PC-3 (cell line): ENCODE results near the gene LMBR1. TPM values are rescaled to one million over a fixed set of nuclear protein-coding genes. Genes with fewer than 3 reads are reported as not detected.

Source experiments
- ATAC-seq: fragments of 200-7000 bp; cut with Tn5 transposase; 2 replicates; pipeline ENCODE4 v1.9.1; 2020; ENCODE audit warnings: mild to moderate bottlenecking, moderate library complexity
- BruUV-seq: library from RNA; stranded (reverse); fragments of 400-500 nt; replicated peaks from 2 replicates; lab custom pipeline; 2021; lab: Mats Ljungman, UMichigan
- CTCF ChIA-PET: fragments of 300-600 bp; sonication (Branson Sonifier 250); formaldehyde crosslinking; loops from one replicate; lab custom pipeline; 2022; ENCODE audit warnings: antibody characterized with exemption; lab: Charles Lee
- POLR2A ChIA-PET: fragments of 300-600 bp; sonication (Branson Sonifier 250); formaldehyde crosslinking; loops from one replicate; lab custom pipeline; 2022; ENCODE audit warnings: antibody characterized with exemption; ENCODE audit not compliant: unreplicated experiment; lab: Charles Lee
- DNase-seq: peaks from one replicate; pipeline ENCODE4 v3.0.0-alpha.2; 2015
- H2AFZ ChIP-seq: fragments of 300-600 bp; sonication (generic); 2 replicates; pipeline ENCODE4 v1.6.0; 2016; ENCODE audit warnings: antibody characterized with exemption, low read length
- H3F3A ChIP-seq: fragments of 300-600 bp; sonication (generic); one replicate; pipeline ENCODE4 v1.6.0; 2017; ENCODE audit warnings: antibody characterized with exemption, low read length, control low read depth, mild to moderate bottlenecking; ENCODE audit not compliant: unreplicated experiment
- H3K27ac ChIP-seq: fragments of 300-600 bp; sonication (generic); 2 replicates; pipeline ENCODE4 v1.5.1; 2016; ENCODE audit warnings: mild to moderate bottlenecking, low read length
- H3K27me3 ChIP-seq: fragments of 300-600 bp; sonication (generic); 2 replicates; pipeline ENCODE4 v1.6.1; 2016; ENCODE audit warnings: low read length, mixed read lengths
- H3K36me3 ChIP-seq: fragments of 300-600 bp; sonication (generic); 2 replicates; pipeline ENCODE4 v1.6.1; 2016; ENCODE audit warnings: low read depth, mixed run types, low read length, mixed read lengths
- H3K4me1 ChIP-seq: fragments of 300-600 bp; sonication (generic); 2 replicates; pipeline ENCODE4 v1.5.1; 2016; ENCODE audit warnings: low read length; ENCODE audit not compliant: insufficient read depth
- H3K4me2 ChIP-seq: fragments of 300-600 bp; sonication (generic); 2 replicates; pipeline ENCODE4 v1.6.0; 2016; ENCODE audit warnings: low read length
- H3K4me3 ChIP-seq: fragments of 300-600 bp; sonication (generic); 2 replicates; pipeline ENCODE4 v1.5.1; 2016; ENCODE audit warnings: mild to moderate bottlenecking, low read length, mixed read lengths
- H3K79me2 ChIP-seq: fragments of 300-600 bp; sonication (generic); 2 replicates; pipeline ENCODE4 v1.6.1; 2017; ENCODE audit warnings: low read length, mixed read lengths
- H3K9ac ChIP-seq: fragments of 300-600 bp; sonication (generic); 2 replicates; pipeline ENCODE4 v1.6.0; 2016; ENCODE audit warnings: mild to moderate bottlenecking, low read length
- H3K9me2 ChIP-seq: fragments of 300-600 bp; sonication (generic); replicated peaks from 2 replicates; pipeline ENCODE4 v1.6.1; 2016; ENCODE audit warnings: mixed run types, low read length, mixed read lengths
- H3K9me3 ChIP-seq: fragments of 300-600 bp; sonication (generic); 2 replicates; pipeline ENCODE4 v1.6.1; 2016; ENCODE audit warnings: low read length, mixed read lengths
- H4K20me1 ChIP-seq: fragments of 300-600 bp; sonication (generic); 2 replicates; pipeline ENCODE4 v1.6.1; 2016; ENCODE audit warnings: low read length, mixed read lengths
- CTCF ChIP-seq: fragments of 300-600 bp; sonication (generic); conservative IDR thresholded peaks from 2 replicates; pipeline ENCODE4 v1.5.1; 2017; ENCODE audit warnings: antibody characterized with exemption, low read depth, mild to moderate bottlenecking, low read length
- EZH2 ChIP-seq: fragments of 300-600 bp; sonication (generic); IDR thresholded peaks from one replicate; pipeline ENCODE4 v1.6.1; 2017; ENCODE audit warnings: antibody characterized with exemption, mild to moderate bottlenecking, low read length; ENCODE audit not compliant: unreplicated experiment
- EZH2phosphoT487 ChIP-seq: fragments of 300-600 bp; sonication (generic); IDR thresholded peaks from 2 replicates; pipeline ENCODE4 v1.6.1; 2018; ENCODE audit warnings: mild to moderate bottlenecking, antibody characterized with exemption, low read length, borderline replicate concordance
- intact Hi-C: fragments of 100-400 bp; cut with micrococcal nuclease; formaldehyde crosslinking; loops from 2 replicates; pipeline ENCODE4 v1.9.0; 2023
- total RNA-seq: library from RNA; depleted of rRNA; stranded (reverse); fragments of >200 nt; gene quantifications from 2 replicates; pipeline ENCODE4 v1.2.3, GENCODE V29; 2014

Gene LMBR1
- total RNA-seq, 1 experiment from 2014 or later = 61.7 TPM

GRCh38 chr7:156739596-156739995 is 153.4 kb downstream of the LMBR1 start:
- POLR2A ChIA-PET = no interaction called here
- Histone ChIP-seq H3F3A (no peaks in the 10 kb centered on the region), H3K4me1 (no peaks in the 10 kb centered on the region), H4K20me1 (no peaks in the 10 kb centered on the region), H3K79me2 (no peaks in the 10 kb centered on the region), H3K4me3 (no peak overlapping the region), H3K9me3 (no peaks in the 10 kb centered on the region), H3K9me2 (no peaks in the 10 kb centered on the region), H3K27ac (no peak overlapping the region), H3K36me3 (peaks cover 7% of the 10 kb centered on the region), H3K9ac (no peak overlapping the region), H3K27me3 (no peaks in the 10 kb centered on the region), H2AFZ (no peak overlapping the region), H3K4me2 (no peak overlapping the region)
- no TSS peak for BruUV-seq
- intact Hi-C loops = no loop called here
- DNase-seq (no peak), ATAC-seq (no peak)
- CTCF ChIA-PET = no interaction called here
- TF ChIP-seq EZH2 (no peak), EZH2phosphoT487 (no peak), CTCF (no peak)

GRCh38 chr7:156735851-156736250 is 157.1 kb downstream of the LMBR1 start:
- DNase-seq (no peak), ATAC-seq (no peak)
- intact Hi-C loops = no loop called here
- Histone ChIP-seq H3K4me1 (no peaks in the 10 kb centered on the region), H3K27ac (no peak overlapping the region), H3K27me3 (no peaks in the 10 kb centered on the region), H3K36me3 (peaks cover 20% of the 10 kb centered on the region), H3K9ac (no peak overlapping the region), H3K9me3 (no peaks in the 10 kb centered on the region), H3K4me3 (no peak overlapping the region), H4K20me1 (no peaks in the 10 kb centered on the region), H3K9me2 (no peaks in the 10 kb centered on the region), H3K79me2 (no peaks in the 10 kb centered on the region), H3F3A (no peaks in the 10 kb centered on the region), H3K4me2 (no peak overlapping the region), H2AFZ (no peak overlapping the region)
- TF ChIP-seq EZH2phosphoT487 = no peak
- TF ChIP-seq CTCF = no peak
- TF ChIP-seq EZH2 = no peak
- POLR2A ChIA-PET = no interaction called here
- no TSS peak for BruUV-seq
- CTCF ChIA-PET = no interaction called here

DNA sequence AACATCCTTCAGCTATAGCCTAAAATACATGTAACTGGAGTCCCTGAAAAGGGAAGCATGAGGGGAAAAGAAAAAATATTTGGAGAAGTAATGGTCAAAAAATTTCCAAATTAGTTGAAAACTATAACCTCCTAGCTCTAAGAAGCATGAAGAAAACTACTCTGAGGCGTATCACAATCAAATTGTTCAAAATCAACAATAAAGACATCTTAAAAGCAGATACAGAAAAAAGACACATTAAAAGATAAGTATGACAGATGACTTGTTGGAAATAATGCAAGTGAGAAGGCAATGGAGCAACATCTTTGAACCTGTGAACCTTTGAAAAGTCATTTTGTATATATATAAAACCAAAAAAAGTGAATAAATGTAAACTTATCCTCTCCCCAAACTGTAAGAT is 159.3 kb downstream of the LMBR1 start:
- Histone ChIP-seq H3F3A (no peaks in the 10 kb centered on the region), H3K4me3 (no peak overlapping the region), H3K4me2 (no peak overlapping the region), H3K36me3 (peaks cover 20% of the 10 kb centered on the region), H3K9me3 (no peaks in the 10 kb centered on the region), H4K20me1 (no peaks in the 10 kb centered on the region), H3K27ac (no peak overlapping the region), H3K9me2 (no peaks in the 10 kb centered on the region), H3K79me2 (no peaks in the 10 kb centered on the region), H3K4me1 (no peaks in the 10 kb centered on the region), H3K27me3 (no peaks in the 10 kb centered on the region), H3K9ac (no peak overlapping the region), H2AFZ (no peak overlapping the region)
- DNase-seq (no peak), ATAC-seq (no peak)
- no peak for TF ChIP-seq EZH2phosphoT487
- no peak for TF ChIP-seq CTCF
- no peak for TF ChIP-seq EZH2
- intact Hi-C loops = no loop called here
- CTCF ChIA-PET = no interaction called here
- no TSS peak for BruUV-seq
- POLR2A ChIA-PET = no interaction called here
